Measurements from ENCODE around the gene ADNP2.

DNA sequence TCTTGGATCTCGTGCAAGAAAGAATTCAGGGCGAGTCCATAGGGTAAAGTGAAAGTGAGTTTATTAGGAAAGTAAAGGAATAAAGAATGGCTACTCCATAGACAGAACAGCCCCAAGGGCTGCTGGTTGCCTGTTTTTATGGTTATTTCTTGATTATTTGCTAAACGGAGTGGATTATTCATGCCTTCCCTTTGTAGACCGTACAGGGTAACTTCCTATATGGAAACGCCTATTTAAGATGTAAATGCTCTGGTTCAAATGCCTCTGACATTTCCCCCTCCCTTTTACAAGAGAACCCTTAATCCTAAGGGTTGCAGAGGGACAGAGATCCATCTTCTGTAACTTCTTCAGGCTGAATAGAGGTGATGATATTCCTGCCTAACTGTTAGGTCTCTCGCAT lies 49.1 kb upstream of the ADNP2 start:
- TF ChIP-seq CTCF (IDR thresholded peaks at IDR 0.05) = no peak
- TF ChIP-seq POLR2AphosphoS5 (IDR thresholded peaks at IDR 0.05) = no peak
- TF ChIP-seq POLR2A (IDR thresholded peaks at IDR 0.05) = no peak
